GM19023 (cell line): ENCODE results near the gene FAM83E.
"Not testable (repeated sequence)": the region's sequence is repeated elsewhere in the genome, so short reads cannot be mapped to it uniquely, and the experiment has no call there.

ENCODE experiments used
- ATAC-seq: cut with Tn5 transposase; IDR thresholded peaks from one replicate; pipeline ENCODE4 v1.9.1; 2021; ENCODE audit warnings: mild to moderate bottlenecking, moderate library complexity; ENCODE audit not compliant: unreplicated experiment

FAM83E gene

DNA sequence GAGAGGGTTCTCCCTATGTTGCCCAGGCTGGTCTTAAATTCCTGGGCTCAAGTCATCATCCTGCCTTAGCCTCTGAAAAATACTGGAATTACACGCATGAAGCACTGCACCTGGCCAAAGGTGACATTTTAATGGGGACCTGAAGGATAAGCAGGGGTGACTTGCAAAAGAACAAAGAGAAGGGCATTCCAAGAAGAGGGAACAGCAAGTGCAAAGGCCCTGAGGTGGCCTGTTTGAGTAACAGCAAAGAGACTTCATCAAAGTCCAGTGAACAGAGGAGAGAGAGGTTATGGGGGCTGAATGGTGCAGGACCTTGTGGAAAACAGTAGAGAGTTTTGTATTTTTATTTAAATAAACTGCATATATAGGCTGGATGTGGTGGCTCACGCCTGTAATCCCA, 27.0 kb upstream of the FAM83E start:
- ATAC-seq = no peak

GRCh38 chr19:48639483-48640375, 24.9 kb upstream of the FAM83E start:
- no peak for ATAC-seq

DNA sequence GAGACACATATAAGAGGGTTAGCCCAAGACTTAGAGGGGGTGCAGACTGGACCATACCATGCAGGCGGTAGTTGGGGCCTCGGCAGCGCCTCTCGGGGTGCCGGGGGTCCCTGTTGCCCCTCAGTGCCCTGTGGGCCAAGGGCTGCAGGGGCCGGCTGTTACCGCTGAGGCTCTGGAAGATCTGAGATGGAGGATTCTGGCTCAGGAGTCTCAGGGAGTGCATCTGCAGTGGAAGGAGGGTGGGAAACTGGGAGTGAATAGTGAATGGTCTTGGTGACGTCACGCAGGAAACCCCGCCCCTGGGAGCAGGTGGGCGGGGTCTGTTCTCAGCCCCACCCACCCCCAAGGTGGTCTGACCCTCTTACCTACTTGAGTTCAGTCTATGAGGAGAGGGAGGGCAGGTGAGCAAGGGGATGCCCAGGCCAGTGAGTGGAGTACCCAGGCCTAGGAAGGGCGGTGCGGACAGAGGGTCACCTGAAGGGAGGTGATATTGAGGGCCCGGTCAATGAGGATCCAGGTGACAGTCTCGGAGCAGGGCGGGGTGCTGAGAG, 24.0 kb upstream of the FAM83E start:
- no peak for ATAC-seq

- ATAC-seq = peak; percentile 4
Measured at GRCh38 chr19:48637948-48638830, 23.3 kb upstream of the FAM83E start.

DNA sequence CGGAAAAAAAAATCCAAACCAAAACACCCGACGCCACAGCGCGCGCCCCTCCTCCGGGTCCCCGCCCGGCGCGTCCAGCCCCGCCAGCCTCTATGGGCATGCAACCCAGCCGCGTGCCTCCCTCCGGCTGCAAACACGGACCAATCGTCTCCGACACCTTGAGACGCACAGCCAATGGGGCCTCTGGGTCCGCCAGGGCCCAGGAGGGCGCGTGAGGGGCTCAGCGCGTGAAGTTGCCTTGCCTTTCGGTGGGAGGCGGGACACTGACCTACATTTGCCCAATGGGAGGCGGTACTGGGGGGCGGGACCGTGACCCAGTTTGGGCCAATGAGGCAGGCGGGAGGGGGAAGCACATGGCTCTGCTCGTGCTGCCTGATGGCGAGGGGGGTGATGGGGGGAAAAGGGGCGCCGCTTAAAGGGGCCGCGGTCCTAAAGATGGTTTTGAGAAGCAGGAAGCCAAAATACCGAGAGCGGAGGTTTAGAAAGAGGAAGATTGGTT, 22.6 kb upstream of the FAM83E start:
- peak; percentile 70 for ATAC-seq

- no peak for ATAC-seq
Measured at GRCh38 chr19:48636859-48637448, 22.1 kb upstream of the FAM83E start, which contains the start of gene DBP. TSS of gene DBP (minus strand) at chr19:48637379. CDS start at chr19:48636994, 385 bp downstream.

DNA sequence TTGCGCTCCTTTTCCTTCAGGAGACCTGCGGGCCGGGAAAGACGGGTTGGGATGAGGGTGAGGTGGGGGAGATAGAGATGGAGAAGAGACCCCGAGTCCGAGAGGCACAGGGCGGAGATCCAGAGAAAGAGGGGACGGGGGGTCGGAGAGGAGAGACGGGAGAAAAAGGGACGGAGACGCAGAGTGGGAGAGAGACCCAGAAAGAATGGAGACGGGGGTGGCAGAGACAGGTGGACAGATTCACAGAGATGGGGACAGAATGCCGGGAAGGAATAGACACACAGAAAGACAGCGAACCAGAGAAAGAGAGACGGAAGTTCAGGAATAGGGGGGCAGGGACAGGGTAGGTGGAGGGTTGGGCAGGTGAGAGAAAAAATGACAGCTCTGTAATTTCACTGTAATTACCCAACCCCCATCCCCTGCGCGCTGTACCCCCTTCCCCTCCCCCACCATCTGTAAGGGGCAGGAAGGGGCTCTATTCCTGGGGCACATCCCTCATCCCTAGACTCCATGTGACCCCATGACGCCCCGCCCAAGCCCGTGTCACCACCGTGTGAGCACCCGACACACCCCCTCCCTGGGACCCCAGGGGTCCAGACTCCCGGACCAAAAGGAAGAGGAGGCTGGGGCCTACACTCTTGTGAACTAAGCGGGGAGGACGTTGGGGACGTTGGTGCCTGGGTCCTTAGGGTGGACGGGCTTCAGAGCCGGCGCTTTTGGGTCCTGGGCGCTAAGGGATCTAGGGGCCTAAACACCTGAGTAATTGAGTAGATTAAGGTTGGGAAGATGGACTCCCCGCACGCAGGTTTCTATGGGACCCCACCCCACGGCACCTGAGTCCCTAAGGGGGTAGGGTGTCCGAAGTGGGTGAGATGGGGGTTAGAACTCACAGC, 21.3 kb upstream of the FAM83E start:
- ATAC-seq = no peak

GRCh38 chr19:48635263-48635965, 20.5 kb upstream of the FAM83E start:
- ATAC-seq = no peak

DNA sequence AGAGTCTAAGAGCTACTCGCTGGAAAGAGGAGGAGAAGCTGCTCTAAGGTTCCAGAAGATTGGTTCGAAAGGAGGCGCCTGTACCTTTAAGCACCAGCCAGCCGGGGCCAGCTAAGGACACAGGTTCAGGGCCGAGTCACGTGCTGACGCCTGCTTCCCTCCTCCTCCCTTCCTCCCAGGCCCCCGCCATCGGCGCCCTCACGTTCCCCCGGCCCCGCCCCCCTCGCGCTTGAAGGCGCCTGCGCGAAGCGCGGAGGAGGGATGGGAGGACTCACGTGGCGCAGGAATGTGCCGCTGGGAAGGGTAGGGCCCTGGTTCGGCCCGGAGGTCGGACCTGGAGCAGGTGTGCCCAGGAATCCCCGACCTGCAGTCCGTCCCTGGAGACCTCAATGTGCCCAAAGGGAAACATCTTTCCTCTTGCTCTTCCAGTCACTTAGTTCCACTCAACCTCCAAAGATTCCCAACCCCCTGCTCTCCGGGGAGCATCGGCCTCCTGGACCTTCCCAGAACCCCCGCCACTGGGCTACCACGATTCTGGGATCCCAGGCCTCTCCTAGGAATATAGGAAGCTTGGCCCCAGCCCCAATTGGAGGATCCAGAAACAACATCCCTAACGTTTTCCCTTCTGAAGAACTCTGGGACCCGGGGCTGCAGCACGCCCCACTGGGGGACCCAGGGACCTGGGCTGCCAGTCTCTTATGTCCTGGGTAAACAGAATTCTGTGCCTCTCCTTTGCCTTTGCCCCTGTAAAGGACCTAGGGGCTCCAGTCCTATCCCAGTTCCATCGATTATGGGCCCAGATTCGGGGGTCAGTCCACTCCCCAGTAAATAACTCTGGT, 19.8 kb upstream of the FAM83E start:
- ATAC-seq = no peak

- ATAC-seq = no peak
Measured at GRCh38 chr19:48634036-48634342, 19.1 kb upstream of the FAM83E start.

DNA sequence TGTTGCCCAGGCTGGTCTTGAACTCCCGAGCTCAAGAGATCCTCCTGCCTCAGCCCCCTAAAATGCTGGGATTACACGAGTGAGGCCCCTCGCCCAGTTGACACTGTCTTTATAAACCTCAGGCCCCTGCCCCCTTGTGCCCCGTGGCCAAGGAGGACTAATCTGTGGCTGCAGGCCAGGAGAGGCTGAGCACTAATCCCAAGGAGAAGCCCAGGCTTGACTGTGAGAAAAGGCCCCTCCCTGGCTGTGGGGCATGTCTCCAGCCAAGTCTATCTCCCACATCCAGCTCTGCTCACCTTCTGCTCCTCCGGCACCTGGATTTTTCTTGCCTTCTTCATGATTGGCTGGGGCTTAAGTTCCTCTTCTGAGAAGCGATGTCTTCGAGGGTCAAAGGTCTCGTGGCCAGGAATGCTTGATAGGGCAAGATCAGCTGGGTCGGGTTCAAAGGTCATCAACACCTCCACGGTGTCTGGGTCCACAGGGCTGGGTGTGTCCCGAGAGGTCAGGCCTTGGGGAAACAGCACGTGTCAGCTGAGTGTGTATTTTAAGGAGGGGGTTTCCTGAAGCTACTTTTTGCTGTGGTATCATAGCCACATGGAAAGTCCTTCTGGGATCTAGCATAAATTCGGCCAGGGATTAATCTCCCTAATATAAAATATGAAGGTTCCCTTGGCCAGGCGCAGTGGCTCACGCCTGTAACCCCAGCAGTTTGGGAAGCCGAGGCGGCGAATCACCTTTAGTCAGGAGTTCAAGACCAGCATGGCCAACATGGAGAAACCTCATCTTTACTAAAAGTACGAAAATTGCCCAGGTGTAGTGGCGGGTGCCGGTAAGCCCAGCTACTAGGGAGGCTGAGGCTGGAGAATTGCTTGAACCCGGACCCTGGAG, 18.5 kb upstream of the FAM83E start:
- no peak for ATAC-seq

DNA sequence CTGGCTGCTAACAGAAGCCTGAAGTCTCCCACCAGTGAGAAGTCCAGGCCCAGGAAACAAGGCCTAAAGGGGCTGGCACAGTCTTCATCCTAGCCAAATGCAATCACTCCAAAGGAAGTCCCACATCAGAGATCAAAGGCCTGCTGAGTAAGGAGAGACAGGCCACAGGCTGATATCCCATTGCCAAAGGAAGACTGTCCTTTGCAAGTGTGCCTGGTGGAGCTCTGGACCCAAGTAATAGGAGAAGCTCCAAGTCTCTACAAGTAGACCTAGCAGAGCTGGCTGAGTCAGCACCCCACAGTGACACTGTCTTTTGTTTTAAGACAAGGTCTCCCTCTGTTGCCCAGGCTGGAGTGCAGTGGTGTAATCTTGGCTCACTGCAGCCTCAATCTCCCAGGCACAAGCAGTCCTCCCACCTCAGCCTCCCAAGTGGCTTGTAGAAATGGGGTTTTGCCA, 17.8 kb upstream of the FAM83E start:
- no peak for ATAC-seq

GRCh38 chr19:48632286-48632685, 17.4 kb upstream of the FAM83E start:
- not testable (repeated sequence) for ATAC-seq

DNA sequence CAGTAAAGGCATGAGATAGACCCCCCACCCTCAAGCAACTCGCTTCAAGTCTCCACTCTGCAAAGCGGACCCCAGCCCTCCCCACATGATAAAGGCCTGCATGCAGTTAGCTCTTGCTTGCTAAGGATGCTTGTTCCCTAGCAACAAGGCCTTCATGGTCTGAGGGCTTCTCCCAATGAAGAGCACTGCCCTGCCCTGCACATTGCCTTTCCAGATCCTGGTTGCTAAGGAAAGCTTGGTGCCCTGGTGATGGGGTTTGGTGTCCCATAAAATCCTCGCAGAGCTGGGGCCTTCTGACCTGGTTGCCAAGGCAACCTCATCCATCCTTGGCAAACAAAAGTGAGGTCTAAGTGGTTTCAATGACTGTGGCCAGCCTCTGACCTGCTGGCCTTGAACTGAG, 16.3 kb upstream of the FAM83E start:
- no peak for ATAC-seq

DNA sequence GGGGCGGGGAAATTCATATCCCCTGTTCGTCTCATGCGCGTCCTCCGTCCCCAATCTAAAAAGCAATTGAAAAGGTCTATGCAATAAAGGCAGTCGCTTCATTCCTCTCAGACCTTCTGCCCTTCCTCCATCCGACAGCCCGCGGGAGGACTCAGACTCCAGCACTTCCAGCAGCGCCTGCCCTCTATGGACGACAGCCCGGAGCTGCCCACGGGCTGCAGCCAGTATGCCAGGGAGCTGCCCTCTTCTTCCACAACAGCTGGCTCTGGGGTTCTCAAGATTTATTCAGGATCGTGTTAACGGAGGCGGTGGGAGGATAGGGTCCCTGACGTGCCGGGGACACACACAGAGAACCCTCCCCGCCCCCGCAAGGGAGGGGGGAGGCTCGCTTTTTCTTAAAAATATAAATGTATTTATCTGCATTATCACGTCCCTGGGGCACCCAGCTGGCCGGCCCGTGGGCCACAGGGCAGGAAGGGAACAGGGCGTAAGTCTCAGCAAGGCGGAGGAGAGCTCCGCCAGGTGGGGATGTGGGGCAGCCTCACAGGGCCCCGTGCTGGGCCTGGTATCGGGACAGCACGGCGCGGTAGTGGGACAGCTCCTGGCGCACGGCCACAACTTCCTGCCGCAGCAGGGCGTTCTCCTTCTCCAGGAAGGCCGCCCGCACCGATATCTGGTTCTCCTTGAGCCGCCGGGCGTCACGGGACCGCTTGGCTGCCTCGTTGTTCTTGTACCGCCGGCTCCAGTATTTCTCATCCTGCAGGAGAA, 15.6 kb upstream of the FAM83E start:
- no peak for ATAC-seq

DNA sequence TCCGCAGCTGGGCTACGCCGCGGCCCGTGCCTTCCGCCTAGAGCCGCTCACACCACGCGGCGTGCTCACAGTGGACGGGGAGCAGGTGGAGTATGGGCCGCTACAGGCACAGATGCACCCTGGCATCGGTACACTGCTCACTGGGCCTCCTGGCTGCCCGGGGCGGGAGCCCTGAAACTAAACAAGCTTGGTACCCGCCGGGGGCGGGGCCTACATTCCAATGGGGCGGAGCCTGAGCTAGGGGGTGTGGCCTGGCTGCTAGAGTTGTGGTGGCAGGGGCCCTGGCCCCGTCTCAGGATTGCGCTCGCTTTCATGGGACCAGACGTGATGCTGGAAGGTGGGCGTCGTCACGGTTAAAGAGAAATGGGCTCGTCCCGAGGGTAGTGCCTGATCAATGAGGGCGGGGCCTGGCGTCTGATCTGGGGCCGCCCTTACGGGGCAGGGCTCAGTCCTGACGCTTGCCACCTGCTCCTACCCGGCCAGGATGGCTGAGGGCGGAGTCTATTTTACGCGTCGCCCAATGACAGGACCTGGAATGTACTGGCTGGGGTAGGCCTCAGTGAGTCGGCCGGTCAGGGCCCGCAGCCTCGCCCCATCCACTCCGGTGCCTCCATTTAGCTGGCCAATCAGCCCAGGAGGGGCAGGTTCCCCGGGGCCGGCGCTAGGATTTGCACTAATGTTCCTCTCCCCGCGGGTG, 14.9 kb upstream of the FAM83E start:
- ATAC-seq = no peak
